A204.1 (cell line): ENCODE measurements around the gene CNN2.

Experiments used
- FAIRE-seq: peaks from 2 replicates; lab custom pipeline; 2012; peaks lifted over from hg19 to GRCh38; lab: Jason Lieb, UNC

CNN2 gene

GRCh38 chr19:1066251-1066747, 39.9 kb downstream of the CNN2 start:
- no peak for FAIRE-seq

GRCh38 chr19:1066748-1067340, 40.4 kb downstream of the CNN2 start, which contains the start of gene ARHGAP45:
Gene ARHGAP45 (plus strand): TSS chr19:1067167. CDS start chr19:1067406, 239 bp downstream.
- no peak for FAIRE-seq

- FAIRE-seq = no peak
Observed at GRCh38 chr19:1067341-1067957, 41.0 kb downstream of the CNN2 start.

GRCh38 chr19:1068009-1069001, 41.9 kb downstream of the CNN2 start:
- FAIRE-seq = no peak

- FAIRE-seq = no peak
Observed at GRCh38 chr19:1069009-1069779, 42.8 kb downstream of the CNN2 start.

- no peak for FAIRE-seq
Observed at GRCh38 chr19:1070576-1070930, 44.1 kb downstream of the CNN2 start.

- no peak for FAIRE-seq
Observed at GRCh38 chr19:1070931-1071791, 44.8 kb downstream of the CNN2 start.

- no peak for FAIRE-seq
Observed at GRCh38 chr19:1072371-1073015, 46.1 kb downstream of the CNN2 start.

GRCh38 chr19:1073063-1073955, 46.9 kb downstream of the CNN2 start:
- no peak for FAIRE-seq

- FAIRE-seq = no peak
Observed at GRCh38 chr19:1073956-1074517, 47.6 kb downstream of the CNN2 start.

GRCh38 chr19:1074544-1075283, 48.3 kb downstream of the CNN2 start:
- no peak for FAIRE-seq

- no peak for FAIRE-seq
Observed at GRCh38 chr19:1076046-1076386, 49.6 kb downstream of the CNN2 start.

GRCh38 chr19:1076951-1077350, 50.5 kb downstream of the CNN2 start:
- FAIRE-seq = no peak

- no peak for FAIRE-seq
Observed at GRCh38 chr19:1079566-1080111, 53.2 kb downstream of the CNN2 start.

GRCh38 chr19:1080360-1081161, 54.2 kb downstream of the CNN2 start:
- FAIRE-seq = no peak

- no peak for FAIRE-seq
Observed at GRCh38 chr19:1081301-1082164, 55.1 kb downstream of the CNN2 start.
